ENCODE results near the gene ANAPC7.

DNA sequence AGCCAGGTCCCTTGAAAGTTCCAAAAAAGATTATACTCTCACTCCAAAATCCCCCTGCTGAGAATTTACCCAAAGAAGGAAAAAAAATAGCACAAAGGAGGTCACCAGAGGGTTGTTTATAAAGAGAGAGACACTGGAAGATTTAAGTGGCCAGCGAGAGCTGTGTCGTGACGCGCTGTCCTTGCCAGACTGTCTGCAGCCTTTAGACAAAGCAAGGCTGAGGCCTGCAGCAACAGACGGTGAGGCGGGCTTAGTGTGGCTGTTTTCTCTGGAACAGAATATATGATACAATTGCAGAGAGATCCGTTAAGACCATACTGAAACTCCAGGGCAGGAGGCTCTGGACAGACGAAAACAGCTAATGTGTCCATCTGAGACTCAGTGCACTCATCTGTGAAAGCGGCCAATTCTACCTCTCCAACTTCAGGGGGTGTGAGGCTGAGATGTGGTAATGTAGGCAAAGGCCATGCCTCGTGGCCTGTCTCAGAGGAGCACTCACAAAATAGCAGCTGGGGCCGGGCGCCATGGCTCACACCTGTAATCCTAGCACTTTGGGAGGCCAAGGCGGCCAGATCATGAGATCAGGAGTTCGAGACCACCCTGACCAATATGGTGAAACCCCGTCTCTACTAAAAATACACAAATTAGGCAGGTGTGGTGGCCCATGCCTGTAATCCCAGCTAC lies 36.2 kb downstream of the ANAPC7 start:
- TF ChIP-seq, protein P1, sequence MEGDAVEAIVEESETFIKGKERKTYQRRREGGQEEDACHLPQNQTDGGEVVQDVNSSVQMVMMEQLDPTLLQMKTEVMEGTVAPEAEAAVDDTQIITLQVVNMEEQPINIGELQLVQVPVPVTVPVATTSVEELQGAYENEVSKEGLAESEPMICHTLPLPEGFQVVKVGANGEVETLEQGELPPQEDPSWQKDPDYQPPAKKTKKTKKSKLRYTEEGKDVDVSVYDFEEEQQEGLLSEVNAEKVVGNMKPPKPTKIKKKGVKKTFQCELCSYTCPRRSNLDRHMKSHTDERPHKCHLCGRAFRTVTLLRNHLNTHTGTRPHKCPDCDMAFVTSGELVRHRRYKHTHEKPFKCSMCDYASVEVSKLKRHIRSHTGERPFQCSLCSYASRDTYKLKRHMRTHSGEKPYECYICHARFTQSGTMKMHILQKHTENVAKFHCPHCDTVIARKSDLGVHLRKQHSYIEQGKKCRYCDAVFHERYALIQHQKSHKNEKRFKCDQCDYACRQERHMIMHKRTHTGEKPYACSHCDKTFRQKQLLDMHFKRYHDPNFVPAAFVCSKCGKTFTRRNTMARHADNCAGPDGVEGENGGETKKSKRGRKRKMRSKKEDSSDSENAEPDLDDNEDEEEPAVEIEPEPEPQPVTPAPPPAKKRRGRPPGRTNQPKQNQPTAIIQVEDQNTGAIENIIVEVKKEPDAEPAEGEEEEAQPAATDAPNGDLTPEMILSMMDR (IDR thresholded peaks at IDR 0.05), result no peak
- TF ChIP-seq POLR2A (IDR thresholded peaks at IDR 0.05), result no peak
